ENCODE data around the gene CAPN8. TPM values are rescaled to one million over a fixed set of nuclear protein-coding genes. Genes with fewer than 3 reads are reported as not detected.

CAPN8 gene
- total RNA-seq, 1 experiment from 2014 or later = 0.28 TPM

GRCh38 chr1:223524930-223525451 lies 140.5 kb downstream of the CAPN8 start:
- H3K36me3 Mint-ChIP-seq = peaks cover 3% of the 10 kb centered on the region
- POLR2A ChIA-PET = no interaction called here
- peaks cover 31% of the 10 kb centered on the region for H3K9me3 Mint-ChIP-seq
- no peak for DNase-seq (ENCODE audit: low spot score)
- no peaks in the 10 kb centered on the region; the same call in 1 of the 2 replicates for H3K27me3 Mint-ChIP-seq (ENCODE audit: low read depth)
- CTCF ChIA-PET = no interaction called here
- ATAC-seq = no peak
- no peak overlapping the region for H3K4me3 Mint-ChIP-seq
- no peak overlapping the region for H3K27ac Mint-ChIP-seq
- peaks cover 7% of the 10 kb centered on the region for H3K4me1 Mint-ChIP-seq
- TF ChIP-seq FOXP1 (CRISPR knock-in tag; IDR thresholded peaks at IDR 0.05; ENCODE audit: borderline replicate concordance) (no peak), ARID4B (CRISPR knock-in tag; IDR thresholded peaks at IDR 0.05; ENCODE audit: borderline replicate concordance) (no peak), ERG (CRISPR knock-in tag; IDR thresholded peaks at IDR 0.05) (no peak), ATF2 (CRISPR knock-in tag; IDR thresholded peaks at IDR 0.05; ENCODE audit: borderline replicate concordance, low read depth) (no peak), FOXP4 (CRISPR knock-in tag; IDR thresholded peaks at IDR 0.05) (no peak), ZNF512 (CRISPR knock-in tag; IDR thresholded peaks at IDR 0.05; ENCODE audit: borderline replicate concordance) (no peak), PRDM15 (CRISPR knock-in tag; IDR thresholded peaks at IDR 0.05) (no peak), AR (CRISPR knock-in tag; IDR thresholded peaks at IDR 0.05) (no peak), CTCF (IDR thresholded peaks at IDR 0.05) (no peak), MYBL2 (CRISPR knock-in tag; IDR thresholded peaks at IDR 0.05) (no peak), ZNF425 (CRISPR knock-in tag; conservative IDR thresholded peaks at IDR 0.05) (no peak), FOXJ3 (CRISPR knock-in tag; IDR thresholded peaks at IDR 0.05; ENCODE audit: borderline replicate concordance) (no peak), MLX (CRISPR knock-in tag; IDR thresholded peaks at IDR 0.05) (no peak)
